ENCODE measurements around the gene SAMD4B. TPM values are rescaled to one million over a fixed set of nuclear protein-coding genes. Genes with fewer than 3 reads are reported as not detected.

Gene SAMD4B
- total and polyA plus RNA-seq, 9 of the 15 experiments (the other 6 are each of a cell fraction or from before 2014, with no cell fraction given) = 3.4 to 90.5 (median 38.0) TPM

DNA sequence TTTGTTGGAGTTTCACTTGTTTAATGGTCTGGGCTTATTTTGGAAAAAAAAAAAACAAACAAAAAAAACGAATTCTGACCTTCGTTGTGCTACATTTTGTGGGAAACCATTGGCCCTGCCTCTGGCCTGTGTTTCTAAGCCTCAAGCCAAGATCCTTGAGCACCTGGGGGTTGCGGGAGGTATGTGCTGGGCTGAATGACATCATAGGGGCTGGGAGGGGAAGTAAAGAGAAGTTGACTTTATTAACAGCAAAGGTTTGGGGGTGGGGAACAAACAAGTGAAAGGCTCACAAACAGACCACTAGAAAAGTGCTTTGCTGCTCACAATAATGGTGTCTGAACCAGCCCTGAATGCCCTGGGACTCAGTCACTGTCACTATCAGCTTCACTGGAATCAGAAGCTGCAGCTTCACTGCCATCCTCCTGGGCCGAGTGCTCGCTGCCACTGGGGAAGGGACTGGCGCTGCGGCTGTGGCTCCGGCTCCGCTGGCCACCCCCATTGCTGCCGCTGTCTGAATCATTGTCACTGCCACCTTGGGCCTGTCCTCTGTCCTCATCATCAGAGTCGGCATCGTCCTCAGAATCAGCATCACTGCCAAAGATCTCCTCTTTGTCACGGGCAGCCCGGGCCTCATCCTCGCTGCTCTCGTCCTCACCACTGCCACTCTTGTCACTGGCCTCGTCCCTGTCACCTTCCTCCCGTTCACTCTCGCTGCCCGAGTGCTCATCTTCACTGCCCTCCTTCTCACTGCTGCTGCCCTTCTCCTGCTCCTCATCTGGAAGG is 43.6 kb downstream of the SAMD4B start (continued):
- TF ChIP-seq, protein P1, sequence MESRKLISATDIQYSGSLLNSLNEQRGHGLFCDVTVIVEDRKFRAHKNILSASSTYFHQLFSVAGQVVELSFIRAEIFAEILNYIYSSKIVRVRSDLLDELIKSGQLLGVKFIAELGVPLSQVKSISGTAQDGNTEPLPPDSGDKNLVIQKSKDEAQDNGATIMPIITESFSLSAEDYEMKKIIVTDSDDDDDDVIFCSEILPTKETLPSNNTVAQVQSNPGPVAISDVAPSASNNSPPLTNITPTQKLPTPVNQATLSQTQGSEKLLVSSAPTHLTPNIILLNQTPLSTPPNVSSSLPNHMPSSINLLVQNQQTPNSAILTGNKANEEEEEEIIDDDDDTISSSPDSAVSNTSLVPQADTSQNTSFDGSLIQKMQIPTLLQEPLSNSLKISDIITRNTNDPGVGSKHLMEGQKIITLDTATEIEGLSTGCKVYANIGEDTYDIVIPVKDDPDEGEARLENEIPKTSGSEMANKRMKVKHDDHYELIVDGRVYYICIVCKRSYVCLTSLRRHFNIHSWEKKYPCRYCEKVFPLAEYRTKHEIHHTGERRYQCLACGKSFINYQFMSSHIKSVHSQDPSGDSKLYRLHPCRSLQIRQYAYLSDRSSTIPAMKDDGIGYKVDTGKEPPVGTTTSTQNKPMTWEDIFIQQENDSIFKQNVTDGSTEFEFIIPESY (CRISPR knock-in tag; IDR thresholded peaks at IDR 0.05) = peak; percentile 55
- TF ChIP-seq SMAD1 (IDR thresholded peaks at IDR 0.05; ENCODE audit: low read depth, low read length, partially characterized antibody) (no peak), POLR2A (conservative IDR thresholded peaks at IDR 0.05) (peak; percentile 25; the same call in 1 of the 2 replicates), HOXB6 (CRISPR knock-in tag; IDR thresholded peaks at IDR 0.05; ENCODE audit: borderline replicate concordance) (no peak), HNRNPH1 (optimal IDR thresholded peaks at IDR 0.05; ENCODE audit: low read depth, low read length) (no peak), ATF7 (IDR thresholded peaks at IDR 0.05) (0 out of 2 replicates have a peak, but pooled peaks have one; percentile 13)
- TF ChIP-seq, protein P2, sequence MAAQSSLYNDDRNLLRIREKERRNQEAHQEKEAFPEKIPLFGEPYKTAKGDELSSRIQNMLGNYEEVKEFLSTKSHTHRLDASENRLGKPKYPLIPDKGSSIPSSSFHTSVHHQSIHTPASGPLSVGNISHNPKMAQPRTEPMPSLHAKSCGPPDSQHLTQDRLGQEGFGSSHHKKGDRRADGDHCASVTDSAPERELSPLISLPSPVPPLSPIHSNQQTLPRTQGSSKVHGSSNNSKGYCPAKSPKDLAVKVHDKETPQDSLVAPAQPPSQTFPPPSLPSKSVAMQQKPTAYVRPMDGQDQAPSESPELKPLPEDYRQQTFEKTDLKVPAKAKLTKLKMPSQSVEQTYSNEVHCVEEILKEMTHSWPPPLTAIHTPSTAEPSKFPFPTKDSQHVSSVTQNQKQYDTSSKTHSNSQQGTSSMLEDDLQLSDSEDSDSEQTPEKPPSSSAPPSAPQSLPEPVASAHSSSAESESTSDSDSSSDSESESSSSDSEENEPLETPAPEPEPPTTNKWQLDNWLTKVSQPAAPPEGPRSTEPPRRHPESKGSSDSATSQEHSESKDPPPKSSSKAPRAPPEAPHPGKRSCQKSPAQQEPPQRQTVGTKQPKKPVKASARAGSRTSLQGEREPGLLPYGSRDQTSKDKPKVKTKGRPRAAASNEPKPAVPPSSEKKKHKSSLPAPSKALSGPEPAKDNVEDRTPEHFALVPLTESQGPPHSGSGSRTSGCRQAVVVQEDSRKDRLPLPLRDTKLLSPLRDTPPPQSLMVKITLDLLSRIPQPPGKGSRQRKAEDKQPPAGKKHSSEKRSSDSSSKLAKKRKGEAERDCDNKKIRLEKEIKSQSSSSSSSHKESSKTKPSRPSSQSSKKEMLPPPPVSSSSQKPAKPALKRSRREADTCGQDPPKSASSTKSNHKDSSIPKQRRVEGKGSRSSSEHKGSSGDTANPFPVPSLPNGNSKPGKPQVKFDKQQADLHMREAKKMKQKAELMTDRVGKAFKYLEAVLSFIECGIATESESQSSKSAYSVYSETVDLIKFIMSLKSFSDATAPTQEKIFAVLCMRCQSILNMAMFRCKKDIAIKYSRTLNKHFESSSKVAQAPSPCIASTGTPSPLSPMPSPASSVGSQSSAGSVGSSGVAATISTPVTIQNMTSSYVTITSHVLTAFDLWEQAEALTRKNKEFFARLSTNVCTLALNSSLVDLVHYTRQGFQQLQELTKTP (IDR thresholded peaks at IDR 0.05; ENCODE audit: low read depth in 1 of 2, partially characterized antibody in 2 of 2) = no peak
- TF ChIP-seq, protein P3, sequence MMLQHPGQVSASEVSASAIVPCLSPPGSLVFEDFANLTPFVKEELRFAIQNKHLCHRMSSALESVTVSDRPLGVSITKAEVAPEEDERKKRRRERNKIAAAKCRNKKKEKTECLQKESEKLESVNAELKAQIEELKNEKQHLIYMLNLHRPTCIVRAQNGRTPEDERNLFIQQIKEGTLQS (IDR thresholded peaks at IDR 0.05) = no peak
- TF ChIP-seq, protein P3 (CRISPR knock-in tag; conservative IDR thresholded peaks at IDR 0.05) = no peak

All from K562 (cell line).